Neural progenitor cell (in vitro differentiated cells): ENCODE results near the gene VOPP1. TPM values are rescaled to one million over a fixed set of nuclear protein-coding genes. Genes with fewer than 3 reads are reported as not detected.

Source experiments
- DNase-seq: peaks from one replicate; pipeline ENCODE4 v3.0.0-alpha.2; 2016; ENCODE audit warnings: low spot score
- H2AFZ ChIP-seq: fragments of 200-600 bp; sonication (generic); replicated peaks from 2 replicates; pipeline ENCODE4 v1.6.1; 2016; ENCODE audit warnings: antibody characterized with exemption
- H3F3A ChIP-seq: fragments of 200-600 bp; sonication (generic); 2 replicates; pipeline ENCODE4 v1.6.1; 2016; ENCODE audit warnings: antibody characterized with exemption, low read depth
- H3K27ac ChIP-seq: fragments of 200-600 bp; sonication (generic); 2 replicates; pipeline ENCODE4 v1.5.1; 2016; ENCODE audit warnings: mild to moderate bottlenecking
- H3K27me3 ChIP-seq: fragments of 200-600 bp; sonication (generic); 2 replicates; pipeline ENCODE4 v1.6.1; 2016; ENCODE audit warnings: mild to moderate bottlenecking, moderate library complexity
- H3K36me3 ChIP-seq: fragments of 200-600 bp; sonication (generic); 2 replicates; pipeline ENCODE4 v1.5.1; 2016
- H3K4me1 ChIP-seq: fragments of 200-600 bp; sonication (generic); 2 replicates; pipeline ENCODE4 v1.6.1; 2016; ENCODE audit warnings: mixed run types
- H3K4me2 ChIP-seq: fragments of 200-600 bp; sonication (generic); 2 replicates; pipeline ENCODE4 v1.6.1; 2016
- H3K4me3 ChIP-seq: fragments of 200-600 bp; sonication (generic); 2 replicates; pipeline ENCODE4 v1.5.1; 2016
- H3K79me2 ChIP-seq: fragments of 200-600 bp; sonication (generic); 2 replicates; pipeline ENCODE4 v1.6.1; 2016; ENCODE audit warnings: low read depth
- H3K9ac ChIP-seq: fragments of 200-600 bp; sonication (generic); 2 replicates; pipeline ENCODE4 v1.6.1; 2016
- H3K9me3 ChIP-seq: fragments of 200-600 bp; sonication (generic); 2 replicates; pipeline ENCODE4 v1.5.1; 2016; ENCODE audit warnings: low read depth
- H4K20me1 ChIP-seq: fragments of 200-600 bp; sonication (generic); 2 replicates; pipeline ENCODE4 v1.6.1; 2016; ENCODE audit warnings: low read depth
- H3K27ac Mint-ChIP-seq: 3 replicates; pipeline ENCODE4 v1.8.0; 2021; ENCODE audit warnings: mixed read lengths
- H3K27me3 Mint-ChIP-seq: 2 replicates; pipeline ENCODE4 v1.8.0; 2022; ENCODE audit warnings: low read depth, mild to moderate bottlenecking, inconsistent platforms, moderate library complexity, mixed read lengths; ENCODE audit not compliant: insufficient read depth
- H3K36me3 Mint-ChIP-seq: 3 replicates; pipeline ENCODE4 v1.8.0; 2021; ENCODE audit warnings: mixed read lengths
- H3K4me1 Mint-ChIP-seq: 3 replicates; pipeline ENCODE4 v1.8.0; 2021; ENCODE audit warnings: mixed read lengths
- H3K4me3 Mint-ChIP-seq: 3 replicates; pipeline ENCODE4 v1.8.0; 2021; ENCODE audit warnings: mild to moderate bottlenecking, moderate library complexity, mixed read lengths
- H3K9me3 Mint-ChIP-seq: 3 replicates; pipeline ENCODE4 v1.8.0; 2020; ENCODE audit warnings: mixed read lengths
- CTCF ChIP-seq: fragments of 200-600 bp; sonication (generic); IDR thresholded peaks from 2 replicates; pipeline ENCODE4 v1.5.1; 2017; ENCODE audit warnings: antibody characterized with exemption, mild to moderate bottlenecking
- EZH2 ChIP-seq: fragments of 200-600 bp; sonication (generic); IDR thresholded peaks from 2 replicates; pipeline ENCODE4 v1.6.1; 2017; ENCODE audit warnings: antibody characterized with exemption, mild to moderate bottlenecking, moderate library complexity
- EZH2phosphoT487 ChIP-seq: fragments of 200-600 bp; sonication (generic); IDR thresholded peaks from 2 replicates; pipeline ENCODE4 v1.6.1; 2017; ENCODE audit warnings: antibody characterized with exemption
- total RNA-seq: library from RNA; depleted of rRNA; stranded (reverse); fragments of >200 nt; gene quantifications from 2 replicates; pipeline ENCODE4 v1.2.3, GENCODE V29; 2015; ENCODE audit warnings: low replicate concordance

VOPP1 gene
- total RNA-seq, 1 donor from 2014 or later: 46.6 TPM

DNA sequence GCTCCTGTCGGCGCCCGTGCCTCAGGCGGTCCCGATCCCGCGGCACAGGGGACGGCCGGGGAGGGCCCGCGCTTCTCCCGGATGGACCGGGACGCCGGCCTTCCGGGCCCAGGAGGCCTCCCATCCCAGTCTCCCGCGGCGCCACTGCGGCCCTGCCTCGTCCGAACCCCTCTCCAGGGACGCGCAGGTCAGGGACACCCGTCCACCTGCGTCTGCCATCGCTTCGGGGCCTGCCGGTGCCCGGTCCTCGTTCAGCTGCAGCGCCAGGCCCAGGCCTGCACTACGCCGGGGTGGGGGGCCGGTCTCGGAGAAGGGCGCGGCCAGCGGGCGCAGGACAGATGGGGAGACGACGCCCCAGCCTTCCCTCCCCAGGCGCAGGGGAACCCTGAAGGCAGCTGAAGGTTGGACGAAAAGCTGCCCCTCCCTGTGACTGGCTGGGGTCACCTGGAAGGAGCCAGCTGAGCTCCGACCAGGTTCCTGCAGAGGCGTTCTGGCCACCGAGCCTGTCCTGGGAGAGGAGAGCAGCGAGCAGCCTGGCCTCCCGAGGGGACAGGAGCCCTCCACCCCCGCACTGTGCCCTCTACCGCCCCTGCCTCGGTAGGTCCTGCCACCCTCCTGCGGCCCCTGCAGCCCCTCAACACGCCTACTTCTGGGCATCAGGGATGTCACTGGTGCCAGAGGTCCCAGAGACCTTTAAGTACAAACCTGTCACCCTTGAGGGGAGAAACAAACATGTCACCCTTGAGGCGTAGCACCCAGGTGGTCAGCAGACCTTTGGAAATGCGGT, 122.9 kb downstream of the VOPP1 start:
- no peak overlapping the region for H3K4me2 ChIP-seq
- no peaks in the 10 kb centered on the region for H3K27me3 Mint-ChIP-seq
- H2AFZ ChIP-seq: no peak overlapping the region
- H3K4me1 Mint-ChIP-seq: no peaks in the 10 kb centered on the region
- H3K27me3 ChIP-seq: no peaks in the 10 kb centered on the region
- no peaks in the 10 kb centered on the region for H3K9me3 ChIP-seq
- no peaks in the 10 kb centered on the region for H3K36me3 ChIP-seq
- no peaks in the 10 kb centered on the region for H3F3A ChIP-seq
- no peaks in the 10 kb centered on the region for H3K36me3 Mint-ChIP-seq
- H3K9me3 Mint-ChIP-seq: no peaks in the 10 kb centered on the region
- no peak overlapping the region for H3K27ac Mint-ChIP-seq
- H4K20me1 ChIP-seq: no peaks in the 10 kb centered on the region
- no peaks in the 10 kb centered on the region for H3K79me2 ChIP-seq
- H3K4me3 Mint-ChIP-seq: no peak overlapping the region
- no peak overlapping the region for H3K9ac ChIP-seq
- no peak overlapping the region for H3K27ac ChIP-seq
- H3K4me1 ChIP-seq: no peaks in the 10 kb centered on the region
- TF ChIP-seq EZH2phosphoT487 (no peak), CTCF (no peak), EZH2 (no peak)
- DNase-seq: no peak
- no peak overlapping the region for H3K4me3 ChIP-seq

- Mint-ChIP-seq H3K4me3 (no peak overlapping the region), H3K27me3 (no peaks in the 10 kb centered on the region), H3K9me3 (no peaks in the 10 kb centered on the region), H3K4me1 (no peaks in the 10 kb centered on the region), H3K36me3 (no peaks in the 10 kb centered on the region), H3K27ac (no peak overlapping the region)
- Histone ChIP-seq H3K27ac (no peak overlapping the region), H3K9me3 (no peaks in the 10 kb centered on the region), H3K4me2 (no peak overlapping the region), H2AFZ (no peak overlapping the region), H3K27me3 (no peaks in the 10 kb centered on the region), H3K9ac (no peak overlapping the region), H3K4me3 (no peak overlapping the region), H4K20me1 (no peaks in the 10 kb centered on the region), H3K4me1 (no peaks in the 10 kb centered on the region), H3F3A (no peaks in the 10 kb centered on the region), H3K36me3 (no peaks in the 10 kb centered on the region), H3K79me2 (no peaks in the 10 kb centered on the region)
- no peak for TF ChIP-seq EZH2
- TF ChIP-seq CTCF: no peak
- no peak for TF ChIP-seq EZH2phosphoT487
- no peak for DNase-seq
These were observed 123.8 kb downstream of the VOPP1 start for GRCh38 chr7:55448526-55448925.

DNA sequence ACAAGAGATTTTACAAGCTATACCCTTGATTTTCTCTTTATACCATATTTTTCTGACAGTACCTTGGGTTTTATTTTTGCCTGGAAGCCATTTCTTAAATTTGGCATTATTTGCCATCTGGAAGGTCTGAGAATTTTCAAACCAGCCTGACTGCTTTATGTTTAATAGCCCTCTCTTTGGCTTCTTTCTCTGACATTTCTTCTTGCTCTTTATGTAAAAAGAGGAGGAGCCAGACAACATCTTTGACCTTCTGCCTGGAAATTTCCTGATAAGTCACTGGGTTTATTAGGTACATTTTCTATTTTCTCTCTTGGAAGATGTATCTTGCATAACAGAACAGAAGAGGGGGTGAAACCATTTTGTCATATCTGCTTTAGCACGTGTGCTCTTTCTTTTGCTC, 127.5 kb downstream of the VOPP1 start:
- Mint-ChIP-seq H3K4me3 (no peak overlapping the region), H3K9me3 (no peaks in the 10 kb centered on the region), H3K27ac (no peak overlapping the region), H3K36me3 (no peaks in the 10 kb centered on the region), H3K4me1 (no peaks in the 10 kb centered on the region), H3K27me3 (no peaks in the 10 kb centered on the region)
- Histone ChIP-seq H3K27ac (no peak overlapping the region), H3K9ac (no peak overlapping the region), H4K20me1 (no peaks in the 10 kb centered on the region), H3K4me1 (no peaks in the 10 kb centered on the region), H3F3A (no peaks in the 10 kb centered on the region), H3K79me2 (no peaks in the 10 kb centered on the region), H3K27me3 (no peaks in the 10 kb centered on the region), H3K9me3 (no peaks in the 10 kb centered on the region), H2AFZ (no peak overlapping the region), H3K4me3 (no peak overlapping the region), H3K36me3 (no peaks in the 10 kb centered on the region), H3K4me2 (no peak overlapping the region)
- DNase-seq: no peak
- TF ChIP-seq CTCF (no peak), EZH2phosphoT487 (no peak), EZH2 (no peak)
